ENCODE data around the gene MRPL48. TPM values are rescaled to one million over a fixed set of nuclear protein-coding genes. Genes with fewer than 3 reads are reported as not detected.

The MRPL48 gene
- total RNA-seq, 1 donor from 2014 or later = 29.3 TPM

DNA sequence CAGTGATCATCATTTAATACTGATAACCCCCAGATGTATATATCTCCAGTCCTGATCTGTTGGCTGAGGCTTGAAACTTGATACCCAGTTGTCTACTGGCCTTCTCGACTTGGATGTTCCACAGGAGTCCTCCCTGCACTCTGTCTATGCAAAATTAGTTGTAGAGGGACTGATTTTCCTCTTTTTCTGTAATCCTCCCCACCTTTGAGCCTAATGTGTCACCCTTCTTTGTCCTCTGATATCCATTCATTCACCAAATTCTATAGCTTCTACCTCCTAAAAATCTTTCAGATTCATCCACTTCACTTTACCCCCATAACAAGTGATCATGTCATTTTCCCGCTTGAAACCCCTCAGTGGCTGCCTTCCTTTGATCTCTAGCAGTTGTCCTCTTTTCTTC is 72.5 kb downstream of the MRPL48 start:
- DNase-seq (ENCODE audit: low spot score in 2 of 2, unreplicated experiment in 2 of 2) = no peak
- TF ChIP-seq, protein P1, sequence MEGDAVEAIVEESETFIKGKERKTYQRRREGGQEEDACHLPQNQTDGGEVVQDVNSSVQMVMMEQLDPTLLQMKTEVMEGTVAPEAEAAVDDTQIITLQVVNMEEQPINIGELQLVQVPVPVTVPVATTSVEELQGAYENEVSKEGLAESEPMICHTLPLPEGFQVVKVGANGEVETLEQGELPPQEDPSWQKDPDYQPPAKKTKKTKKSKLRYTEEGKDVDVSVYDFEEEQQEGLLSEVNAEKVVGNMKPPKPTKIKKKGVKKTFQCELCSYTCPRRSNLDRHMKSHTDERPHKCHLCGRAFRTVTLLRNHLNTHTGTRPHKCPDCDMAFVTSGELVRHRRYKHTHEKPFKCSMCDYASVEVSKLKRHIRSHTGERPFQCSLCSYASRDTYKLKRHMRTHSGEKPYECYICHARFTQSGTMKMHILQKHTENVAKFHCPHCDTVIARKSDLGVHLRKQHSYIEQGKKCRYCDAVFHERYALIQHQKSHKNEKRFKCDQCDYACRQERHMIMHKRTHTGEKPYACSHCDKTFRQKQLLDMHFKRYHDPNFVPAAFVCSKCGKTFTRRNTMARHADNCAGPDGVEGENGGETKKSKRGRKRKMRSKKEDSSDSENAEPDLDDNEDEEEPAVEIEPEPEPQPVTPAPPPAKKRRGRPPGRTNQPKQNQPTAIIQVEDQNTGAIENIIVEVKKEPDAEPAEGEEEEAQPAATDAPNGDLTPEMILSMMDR (IDR thresholded peaks at IDR 0.05; ENCODE audit: unreplicated experiment) = no peak
- no peaks in the 10 kb centered on the region for H3K9me3 Mint-ChIP-seq
- H3K36me3 Mint-ChIP-seq = peaks cover 43% of the 10 kb centered on the region
- no peak overlapping the region for H3K27ac Mint-ChIP-seq
- H3K4me1 Mint-ChIP-seq = peaks cover 1% of the 10 kb centered on the region
- H3K4me3 Mint-ChIP-seq = no peak overlapping the region
- H3K27me3 Mint-ChIP-seq (ENCODE audit: low read depth) = no peaks in the 10 kb centered on the region

DNA sequence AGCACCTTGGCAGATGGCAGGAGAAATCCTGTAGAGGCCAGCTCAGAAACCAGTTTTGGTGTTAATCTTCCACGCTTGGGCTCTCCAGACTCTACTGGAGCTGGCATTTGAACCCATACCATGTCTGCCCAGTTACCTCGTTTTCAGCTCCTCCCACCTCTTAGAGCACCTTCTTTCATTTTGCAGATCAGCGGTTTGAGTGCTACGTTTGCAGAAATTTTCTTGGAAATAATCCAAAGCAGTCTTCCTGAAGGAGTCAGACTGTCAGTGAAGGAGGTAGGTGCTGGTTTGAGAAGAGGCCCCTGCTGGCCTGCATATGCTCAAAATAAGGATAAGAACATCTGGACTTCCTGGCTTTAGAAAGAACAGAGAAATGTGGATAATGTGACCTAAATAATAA is 75.3 kb downstream of the MRPL48 start:
- H3K4me3 Mint-ChIP-seq = no peak overlapping the region
- H3K9me3 Mint-ChIP-seq = no peaks in the 10 kb centered on the region
- no peak overlapping the region for H3K27ac Mint-ChIP-seq
- DNase-seq (ENCODE audit: low spot score in 2 of 2, unreplicated experiment in 2 of 2) = no peak
- H3K27me3 Mint-ChIP-seq (ENCODE audit: low read depth) = no peaks in the 10 kb centered on the region
- H3K4me1 Mint-ChIP-seq = peaks cover 1% of the 10 kb centered on the region
- H3K36me3 Mint-ChIP-seq = peaks cover 40% of the 10 kb centered on the region
- TF ChIP-seq, protein P1 (IDR thresholded peaks at IDR 0.05; ENCODE audit: unreplicated experiment) = no peak

DNA sequence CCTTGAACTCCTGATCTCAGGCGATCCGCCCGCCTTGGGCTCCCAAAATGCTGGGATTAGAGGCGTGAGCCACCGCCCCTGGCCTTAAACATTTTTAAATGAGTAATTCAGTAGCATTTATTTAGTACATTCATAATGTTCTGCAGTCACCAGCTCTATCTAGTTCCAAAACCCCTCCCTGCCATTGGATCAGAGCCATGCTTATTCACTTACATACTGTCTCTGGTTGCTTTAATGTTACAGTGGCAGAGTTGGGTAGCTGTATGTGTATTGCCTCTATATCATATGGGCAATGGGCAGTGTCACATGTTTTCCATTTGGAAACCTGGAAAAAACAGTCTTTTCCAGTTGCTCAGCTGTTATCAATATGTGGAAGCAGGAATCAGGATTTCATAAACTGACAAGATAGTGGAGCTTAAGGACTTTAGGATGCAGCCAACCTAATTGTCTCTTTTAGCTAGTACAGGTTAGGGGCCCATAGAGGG is 78.5 kb downstream of the MRPL48 start:
- Mint-ChIP-seq H3K4me1 (peaks cover 1% of the 10 kb centered on the region), H3K27ac (no peak overlapping the region), H3K9me3 (no peaks in the 10 kb centered on the region), H3K27me3 (ENCODE audit: low read depth) (no peaks in the 10 kb centered on the region), H3K4me3 (no peak overlapping the region), H3K36me3 (peaks cover 20% of the 10 kb centered on the region)
- TF ChIP-seq, protein P1 (IDR thresholded peaks at IDR 0.05; ENCODE audit: unreplicated experiment) = no peak
- DNase-seq (ENCODE audit: low spot score in 2 of 2, unreplicated experiment in 2 of 2) = no peak

DNA sequence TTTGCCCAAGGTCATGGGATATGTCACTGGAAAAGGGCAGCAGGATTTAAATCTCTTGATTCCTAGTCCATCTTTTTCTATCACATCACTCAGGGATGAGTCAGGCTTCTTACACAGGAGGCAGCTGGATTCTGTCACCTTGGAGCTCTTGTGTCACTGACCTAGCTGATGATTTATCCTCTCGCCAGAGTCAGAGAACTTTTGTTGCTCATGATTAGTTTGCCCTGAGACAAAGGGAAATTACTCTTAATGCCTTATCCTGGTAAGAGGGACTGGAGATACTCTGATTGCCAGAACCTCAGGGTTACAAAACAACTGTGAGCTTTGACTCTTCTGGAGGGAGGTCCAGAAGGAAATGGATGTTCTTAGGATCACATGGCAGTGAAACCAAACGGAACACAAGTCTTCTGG is 78.9 kb downstream of the MRPL48 start:
- H3K4me1 Mint-ChIP-seq = peaks cover 1% of the 10 kb centered on the region
- TF ChIP-seq, protein P1 (IDR thresholded peaks at IDR 0.05; ENCODE audit: unreplicated experiment) = no peak
- H3K27ac Mint-ChIP-seq = no peak overlapping the region
- no peak overlapping the region for H3K4me3 Mint-ChIP-seq
- H3K27me3 Mint-ChIP-seq (ENCODE audit: low read depth) = no peaks in the 10 kb centered on the region
- no peaks in the 10 kb centered on the region for H3K9me3 Mint-ChIP-seq
- no peak for DNase-seq (ENCODE audit: low spot score in 2 of 2, unreplicated experiment in 2 of 2)
- H3K36me3 Mint-ChIP-seq = peaks cover 19% of the 10 kb centered on the region

DNA sequence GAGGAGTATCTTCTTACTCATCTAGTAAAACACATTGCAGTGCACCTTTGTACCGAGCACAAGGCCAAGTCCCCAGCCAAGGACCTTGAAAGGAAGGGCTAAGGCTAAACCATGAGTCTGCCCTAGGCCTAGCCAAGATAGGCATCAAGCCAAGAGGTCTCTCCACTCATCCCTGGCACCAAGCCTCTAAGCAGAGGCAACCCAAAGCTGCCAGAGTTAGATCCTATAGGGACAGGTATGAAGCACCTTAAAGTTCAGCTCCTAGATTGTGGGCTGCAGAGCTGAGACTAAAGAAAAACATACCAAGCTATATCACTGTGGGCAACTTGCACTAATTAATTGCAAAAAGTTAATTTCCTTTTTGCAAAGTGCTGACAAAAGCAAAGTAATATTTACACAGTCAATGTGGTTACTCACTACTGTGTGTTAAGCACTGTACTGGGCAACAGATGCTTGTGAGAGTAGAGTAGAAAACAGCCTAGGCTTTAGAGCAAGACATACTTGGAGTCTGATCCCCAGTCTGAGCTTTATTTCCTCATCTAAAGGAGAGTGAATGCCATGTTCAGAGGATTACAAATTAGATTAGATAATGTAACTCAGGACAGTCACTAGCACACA is 81.8 kb downstream of the MRPL48 start:
- Mint-ChIP-seq H3K4me3 (no peak overlapping the region), H3K27ac (peak overlapping the region; percentile 37), H3K36me3 (peaks cover 12% of the 10 kb centered on the region), H3K27me3 (ENCODE audit: low read depth) (no peaks in the 10 kb centered on the region), H3K9me3 (no peaks in the 10 kb centered on the region), H3K4me1 (peaks cover under 1% of the 10 kb centered on the region)
- TF ChIP-seq, protein P1 (IDR thresholded peaks at IDR 0.05; ENCODE audit: unreplicated experiment) = no peak
- DNase-seq (ENCODE audit: low spot score in 2 of 2, unreplicated experiment in 2 of 2) = no peak

Measured in mesothelial cell of epicardium (in vitro differentiated cells).